Keratinocyte (primary cell): ENCODE results near the gene UBIAD1.

Source experiments
- CTCF ChIP-seq, 3 experiments: IDR thresholded peaks in 1 of 3; conservative IDR thresholded peaks in 1 of 3; optimal IDR thresholded peaks in 1 of 3; 2 replicates in 2 of 3; 3 replicates in 1 of 3; pipeline versions ENCODE3 to v1.5.1; 2011; ENCODE audit warnings: low read length in 3 of 3, mild to moderate bottlenecking in 3 of 3, moderate library complexity in 2 of 3, control low read depth in 1 of 3, inconsistent platforms in 1 of 3; ENCODE audit not compliant: insufficient read depth in 2 of 3; ENCODE audit errors: extremely low read depth in 1 of 3
- EZH2 ChIP-seq: IDR thresholded peaks from one replicate; pipeline ENCODE4 v1.6.1; 2012; ENCODE audit warnings: inconsistent platforms, mild to moderate bottlenecking, low read length, moderate library complexity

GRCh38 chr1:11293856-11294255 lies 20.9 kb downstream of the UBIAD1 start:
- no peak for TF ChIP-seq EZH2
- no peak for TF ChIP-seq CTCF (optimal IDR thresholded peaks at IDR 0.05 in 1 of 3, IDR thresholded peaks at IDR 0.05 in 1 of 3, conservative IDR thresholded peaks at IDR 0.05 in 1 of 3; ENCODE audit: extremely low read depth in 1 of 3, insufficient read depth in 2 of 3, low read length in 3 of 3)
